Trophoblast cell (in vitro differentiated cells and primary cell): Measurements from ENCODE around the gene PFKFB2. TPM values are rescaled to one million over a fixed set of nuclear protein-coding genes. Genes with fewer than 3 reads are reported as not detected.

Experiments
- DNase-seq, 2 donors: peaks; one replicate each; pipeline ENCODE4 v3.0.0-alpha.2; 2016
- H2AFZ ChIP-seq: 2 replicates; pipeline ENCODE4 v1.6.1; 2013; ENCODE audit warnings: low read length, moderate library complexity, mild to moderate bottlenecking; ENCODE audit not compliant: insufficient read depth, poor library complexity
- H2AK5ac ChIP-seq: 2 replicates; pipeline ENCODE4 v1.6.1; 2013; ENCODE audit warnings: mild to moderate bottlenecking, low read length
- H2BK120ac ChIP-seq: 2 replicates; pipeline ENCODE4 v1.6.1; 2013; ENCODE audit warnings: low read length, mild to moderate bottlenecking, moderate library complexity; ENCODE audit not compliant: insufficient read depth, poor library complexity
- H2BK12ac ChIP-seq: 2 replicates; pipeline ENCODE4 v1.6.1; 2013; ENCODE audit warnings: mild to moderate bottlenecking, low read length, moderate library complexity
- H2BK5ac ChIP-seq: 2 replicates; pipeline ENCODE4 v1.6.1; 2013; ENCODE audit warnings: low read length, low read depth, moderate library complexity, mild to moderate bottlenecking; ENCODE audit not compliant: poor library complexity
- H3K14ac ChIP-seq: 2 replicates; pipeline ENCODE4 v1.6.1; 2013; ENCODE audit warnings: mild to moderate bottlenecking, low read length
- H3K18ac ChIP-seq: 2 replicates; pipeline ENCODE4 v1.6.1; 2013; ENCODE audit warnings: mild to moderate bottlenecking, low read length
- H3K23ac ChIP-seq: 2 replicates; pipeline ENCODE4 v1.6.1; 2013; ENCODE audit warnings: low read length
- H3K27ac ChIP-seq: 2 replicates; pipeline ENCODE4 v1.5.1; 2013; ENCODE audit warnings: low read depth, mild to moderate bottlenecking, inconsistent platforms, low read length, moderate library complexity
- H3K27me3 ChIP-seq: 2 replicates; pipeline ENCODE4 v1.6.1; 2013; ENCODE audit warnings: inconsistent platforms, mild to moderate bottlenecking, low read length, moderate library complexity; ENCODE audit not compliant: insufficient read depth
- H3K36me3 ChIP-seq, 2 experiments: 1 replicate in 1 of 2; 2 replicates in 1 of 2; pipeline ENCODE4 v1.6.1; 2013; ENCODE audit warnings: low read length in 2 of 2, mild to moderate bottlenecking in 2 of 2, moderate library complexity in 1 of 2; ENCODE audit not compliant: insufficient read depth in 2 of 2, control insufficient read depth in 1 of 2
- H3K4ac ChIP-seq: 2 replicates; pipeline ENCODE4 v1.6.1; 2013; ENCODE audit warnings: low read depth, mild to moderate bottlenecking, low read length, moderate library complexity
- H3K4me1 ChIP-seq, 2 experiments: 1 replicate in 1 of 2; 2 replicates in 1 of 2; pipeline ENCODE4 v1.6.1; 2013; ENCODE audit warnings: low read length in 2 of 2, mild to moderate bottlenecking in 2 of 2, moderate library complexity in 1 of 2; ENCODE audit not compliant: insufficient read depth in 2 of 2, control insufficient read depth in 1 of 2
- H3K4me2 ChIP-seq: 2 replicates; pipeline ENCODE4 v1.6.1; 2013; ENCODE audit warnings: inconsistent platforms, mild to moderate bottlenecking, low read length, moderate library complexity
- H3K4me3 ChIP-seq: 2 replicates; pipeline ENCODE4 v1.5.1; 2013; ENCODE audit warnings: mild to moderate bottlenecking, low read depth, low read length, inconsistent platforms
- H3K79me1 ChIP-seq: one replicate; pipeline ENCODE4 v1.6.1; 2013; ENCODE audit warnings: low read length
- H3K79me2 ChIP-seq: 2 replicates; pipeline ENCODE4 v1.6.1; 2013; ENCODE audit warnings: low read length, mild to moderate bottlenecking; ENCODE audit not compliant: control insufficient read depth, insufficient read depth, poor library complexity
- H3K9ac ChIP-seq: 2 replicates; pipeline ENCODE4 v1.6.1; 2013; ENCODE audit warnings: mild to moderate bottlenecking, low read length
- H3K9me3 ChIP-seq: 2 replicates; pipeline ENCODE4 v1.6.1; 2013; ENCODE audit warnings: low read depth, mild to moderate bottlenecking, control low read depth, inconsistent platforms, low read length; ENCODE audit not compliant: insufficient read depth
- H4K12ac ChIP-seq: 2 replicates; pipeline ENCODE4 v1.6.1; 2013; ENCODE audit warnings: low read depth, mild to moderate bottlenecking, low read length, moderate library complexity
- H4K8ac ChIP-seq: 2 replicates; pipeline ENCODE4 v1.6.1; 2013; ENCODE audit warnings: low read depth, mild to moderate bottlenecking, low read length, moderate library complexity
- H4K91ac ChIP-seq: one replicate; pipeline ENCODE4 v1.6.1; 2013; ENCODE audit warnings: low read depth, mild to moderate bottlenecking, low read length, moderate library complexity
- WGBS: extraction: QIAGEN DNeasy Blood & Tissue Kit; methylation state at CpG from one replicate; pipeline ENCODE4 v1.1.7; 2013; ENCODE audit warnings: missing lambda C conversion rate; ENCODE audit not compliant: insufficient read length, insufficient coverage; ENCODE audit errors: extremely low coverage; 5-methylcytosine and 5-hydroxymethylcytosine counted together
- polyA plus RNA-seq: library from polyadenylated mRNA; stranded (reverse); fragments of 200-250 nt; gene quantifications from 2 replicates; pipeline ENCODE4 v1.2.3, GENCODE V29; 2013

PFKFB2 gene
- polyA plus RNA-seq: 7.5 and 7.6 TPM in 2 replicates

DNA sequence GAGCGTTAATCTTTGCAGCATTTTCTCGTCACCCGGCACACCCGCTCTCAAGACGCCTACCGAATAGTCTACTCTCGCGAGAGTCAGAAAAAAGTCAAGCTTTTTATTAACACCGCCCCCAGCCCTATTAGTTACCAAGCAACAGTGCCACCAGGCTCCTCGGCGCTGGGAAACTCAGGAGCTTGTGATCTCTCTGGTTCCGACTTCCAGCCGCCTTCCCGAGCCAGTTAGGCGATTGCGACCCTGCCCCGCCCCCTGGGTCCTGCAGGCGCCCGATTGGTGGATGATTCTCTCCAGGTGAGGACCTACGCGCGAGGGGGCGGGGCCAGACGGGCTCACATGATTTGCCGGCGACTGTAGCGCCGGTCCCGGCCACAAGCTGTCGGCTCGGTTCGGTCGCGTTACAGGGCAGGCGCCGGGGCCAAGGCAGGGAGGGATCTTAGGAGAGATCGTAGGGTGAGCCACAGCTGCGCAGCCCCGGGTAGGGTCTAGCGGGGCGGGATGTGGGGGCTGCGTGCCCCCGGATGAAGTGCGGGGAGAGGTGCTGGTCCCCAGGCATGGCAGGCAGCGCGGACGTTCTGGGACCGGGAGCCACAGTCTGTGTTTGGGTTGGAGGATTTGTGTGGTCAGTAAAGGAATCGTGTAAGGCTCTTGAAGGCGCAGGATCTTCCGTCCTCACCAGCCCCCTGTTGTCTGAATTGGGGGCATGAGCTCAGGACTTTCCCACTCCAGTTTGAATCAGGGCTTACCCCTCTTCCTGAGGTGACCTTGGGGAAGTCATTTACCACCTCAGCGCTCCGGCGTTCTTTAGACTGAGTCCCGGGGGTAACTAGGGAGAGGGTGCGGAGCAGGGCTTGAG, at the start of gene PFKFB2:
PFKFB2 (plus strand) TSS at position 365 of the 859 bp plus-strand sequence. CDS start 1,443 bp downstream, outside the sequence.
- no CpG with 5 or more reads among the region's 56 CpGs for WGBS
- Histone ChIP-seq H2BK12ac (peak within 1 kb of the TSS; percentile 38), H4K8ac (peak within 1 kb of the TSS; percentile 72), H3K9me3 (peaks cover 2% of the 10 kb centered on the region), H3K4ac (peak within 1 kb of the TSS; percentile 23), H3K4me2 (peak within 1 kb of the TSS; percentile 91), H2AFZ (peak within 1 kb of the TSS; percentile 67), H3K27ac (peak within 1 kb of the TSS; percentile 78), H4K12ac (peak within 1 kb of the TSS; percentile 58), H3K79me2 (peaks cover 9% of the 10 kb centered on the region), H3K27me3 (no peaks in the 10 kb centered on the region), H2BK120ac (peak within 1 kb of the TSS; percentile 82), H2AK5ac (peak within 1 kb of the TSS; percentile 1), H3K18ac (peak within 1 kb of the TSS; percentile 93), H3K79me1 (peaks cover 18% of the 10 kb centered on the region), H3K23ac (no peak within 1 kb of the TSS), H3K9ac (peak within 1 kb of the TSS; percentile 74), H3K36me3 (peaks cover 2 to 13% of the 10 kb centered on the region in 2 experiments), H3K4me1 (peaks cover 3 to 12% of the 10 kb centered on the region in 2 experiments), H2BK5ac (peak within 1 kb of the TSS; percentile 74), H3K14ac (peak within 1 kb of the TSS; percentile 62), H3K4me3 (peak within 1 kb of the TSS; percentile 72), H4K91ac (peak within 1 kb of the TSS; percentile 92)
- peak; percentile 99 for DNase-seq

- Histone ChIP-seq H3K9me3 (no peaks in the 10 kb centered on the region), H2BK120ac (no peak overlapping the region), H3K79me1 (no peaks in the 10 kb centered on the region), H2BK12ac (no peak overlapping the region), H3K18ac (no peak overlapping the region), H2AK5ac (no peak overlapping the region), H3K79me2 (no peaks in the 10 kb centered on the region), H3K27me3 (no peaks in the 10 kb centered on the region), H4K91ac (no peak overlapping the region), H3K27ac (no peak overlapping the region), H3K23ac (no peak overlapping the region), H3K4ac (no peak overlapping the region), H2AFZ (no peak overlapping the region), H3K14ac (no peak overlapping the region), H4K12ac (no peak overlapping the region), H3K36me3 (no peaks in the 10 kb centered on the region), H3K9ac (no peak overlapping the region), H3K4me3 (no peak overlapping the region), H2BK5ac (no peak overlapping the region), H3K4me1 (peaks cover 3 to 6% of the 10 kb centered on the region in 2 experiments), H4K8ac (no peak overlapping the region), H3K4me2 (no peak overlapping the region)
- WGBS: no CpG with 5 or more reads among the region's 9 CpGs
- DNase-seq: peak; percentile 76 to 80
Observed at GRCh38 chr1:207004931-207005830, 47.9 kb upstream of the PFKFB2 start.

DNA sequence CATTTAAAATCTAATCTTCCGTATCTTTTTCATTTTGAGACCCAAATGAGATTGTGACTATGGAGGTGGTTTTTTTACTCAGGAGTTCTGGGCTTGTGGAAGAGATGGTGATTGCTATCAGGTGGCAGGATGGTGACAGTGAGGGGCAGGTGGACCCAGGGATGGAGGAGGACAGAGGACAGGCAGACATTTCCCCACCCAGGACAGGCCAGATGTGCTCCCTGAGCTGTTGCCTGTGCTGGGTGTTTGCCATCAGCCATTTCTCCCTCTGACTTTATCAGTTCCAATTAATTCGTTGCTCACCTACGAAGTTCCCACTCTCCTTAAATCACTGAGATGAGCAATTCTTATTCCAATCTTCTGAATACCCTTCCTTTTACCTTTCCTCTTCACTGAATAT, 47.0 kb upstream of the PFKFB2 start:
- no peak overlapping the region for H3K9ac ChIP-seq
- H2BK120ac ChIP-seq: no peak overlapping the region
- H2BK12ac ChIP-seq: no peak overlapping the region
- no CpG with 5 or more reads among the region's 3 CpGs for WGBS
- no peak overlapping the region for H4K8ac ChIP-seq
- no peak overlapping the region for H3K23ac ChIP-seq
- no peaks in the 10 kb centered on the region for H3K36me3 ChIP-seq
- H3K4me2 ChIP-seq: no peak overlapping the region
- no peaks in the 10 kb centered on the region for H3K79me1 ChIP-seq
- no peak overlapping the region for H3K4ac ChIP-seq
- no peaks in the 10 kb centered on the region for H3K79me2 ChIP-seq
- no peak overlapping the region for H3K27ac ChIP-seq
- H3K4me1 ChIP-seq: peaks cover 3 to 6% of the 10 kb centered on the region in 2 experiments
- H4K91ac ChIP-seq: no peak overlapping the region
- H3K4me3 ChIP-seq: no peak overlapping the region
- H2BK5ac ChIP-seq: no peak overlapping the region
- no peaks in the 10 kb centered on the region for H3K27me3 ChIP-seq
- H3K9me3 ChIP-seq: no peaks in the 10 kb centered on the region
- H3K18ac ChIP-seq: no peak overlapping the region
- no peak overlapping the region for H2AK5ac ChIP-seq
- H4K12ac ChIP-seq: no peak overlapping the region
- no peak overlapping the region for H3K14ac ChIP-seq
- no peak overlapping the region for H2AFZ ChIP-seq
- no peak for DNase-seq

- Histone ChIP-seq H3K18ac (no peak overlapping the region), H3K27ac (no peak overlapping the region), H3K4me2 (no peak overlapping the region), H2AK5ac (no peak overlapping the region), H4K8ac (no peak overlapping the region), H2AFZ (no peak overlapping the region), H3K9me3 (no peaks in the 10 kb centered on the region), H3K79me2 (no peaks in the 10 kb centered on the region), H3K23ac (no peak overlapping the region), H3K79me1 (no peaks in the 10 kb centered on the region), H3K9ac (no peak overlapping the region), H4K91ac (no peak overlapping the region), H3K4me3 (no peak overlapping the region), H2BK5ac (no peak overlapping the region), H3K27me3 (no peaks in the 10 kb centered on the region), H2BK120ac (no peak overlapping the region), H3K4ac (no peak overlapping the region), H2BK12ac (no peak overlapping the region), H3K4me1 (peaks cover 3 to 5% of the 10 kb centered on the region in 2 experiments), H4K12ac (no peak overlapping the region), H3K14ac (no peak overlapping the region), H3K36me3 (no peaks in the 10 kb centered on the region)
- no CpG with 5 or more reads among the region's 3 CpGs for WGBS
- DNase-seq: peak; percentile 29 to 44
Observed at GRCh38 chr1:207006914-207007313, 46.2 kb upstream of the PFKFB2 start.
